HG03196 (cell line): ENCODE data around the gene SLC30A3.
"Not testable (repeated sequence)": the region's sequence is repeated elsewhere in the genome, so short reads cannot be mapped to it uniquely, and the experiment has no call there.

ENCODE experiments used
- ATAC-seq: cut with Tn5 transposase; IDR thresholded peaks from one replicate; pipeline ENCODE4 v1.9.1; 2021; ENCODE audit not compliant: unreplicated experiment

SLC30A3 gene, protein sequence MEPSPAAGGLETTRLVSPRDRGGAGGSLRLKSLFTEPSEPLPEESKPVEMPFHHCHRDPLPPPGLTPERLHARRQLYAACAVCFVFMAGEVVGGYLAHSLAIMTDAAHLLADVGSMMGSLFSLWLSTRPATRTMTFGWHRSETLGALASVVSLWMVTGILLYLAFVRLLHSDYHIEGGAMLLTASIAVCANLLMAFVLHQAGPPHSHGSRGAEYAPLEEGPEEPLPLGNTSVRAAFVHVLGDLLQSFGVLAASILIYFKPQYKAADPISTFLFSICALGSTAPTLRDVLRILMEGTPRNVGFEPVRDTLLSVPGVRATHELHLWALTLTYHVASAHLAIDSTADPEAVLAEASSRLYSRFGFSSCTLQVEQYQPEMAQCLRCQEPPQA

DNA sequence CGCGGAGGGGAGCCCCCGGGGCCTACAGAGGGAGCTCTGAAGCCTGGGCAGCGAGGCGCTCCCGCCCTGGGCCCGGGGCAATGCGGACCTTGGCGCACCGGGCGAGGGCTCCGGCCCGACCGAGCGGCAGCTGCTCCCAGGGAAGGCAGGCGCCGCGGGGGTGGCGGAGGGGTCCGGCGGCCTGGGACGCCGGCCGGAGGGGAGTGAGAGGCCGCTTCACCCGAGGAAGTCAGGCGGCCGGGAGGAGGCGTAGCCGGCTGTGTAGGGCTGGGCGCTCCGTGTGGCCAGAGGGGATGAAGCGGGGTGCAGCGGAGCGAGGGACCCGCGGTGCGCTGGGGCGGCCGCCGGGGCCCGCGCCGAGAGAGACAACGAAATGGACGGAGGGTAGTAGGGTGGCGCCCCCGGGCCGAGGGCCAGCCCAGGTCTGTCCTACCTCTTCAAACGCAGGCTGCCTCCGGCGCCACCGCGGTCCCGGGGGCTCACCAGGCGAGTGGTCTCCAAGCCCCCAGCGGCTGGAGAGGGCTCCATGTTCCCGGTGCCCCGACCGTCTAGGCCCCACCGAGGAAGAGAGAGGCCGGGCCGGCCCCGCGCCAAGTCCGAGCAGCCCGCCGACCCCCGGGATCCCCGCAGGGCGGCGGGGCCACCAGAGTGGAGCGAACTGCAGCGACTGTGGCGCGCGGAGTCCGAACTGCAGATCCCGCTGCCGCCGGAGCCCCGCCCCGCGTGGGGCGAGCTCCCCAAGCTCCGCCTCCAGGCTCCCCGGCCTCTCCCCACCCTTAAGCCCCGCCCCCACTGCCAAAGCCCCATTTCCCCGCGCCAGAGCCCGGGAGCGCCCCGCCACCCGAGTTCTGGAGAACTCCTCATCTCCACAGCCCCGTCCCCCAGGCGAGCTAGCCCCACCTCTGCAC lies at the start of gene SLC30A3:
Gene SLC30A3, minus strand, starts transcription at position 669 of the 908 bp plus-strand sequence. Its CDS starts 141 bp downstream, at position 528.
- no peak for ATAC-seq

DNA sequence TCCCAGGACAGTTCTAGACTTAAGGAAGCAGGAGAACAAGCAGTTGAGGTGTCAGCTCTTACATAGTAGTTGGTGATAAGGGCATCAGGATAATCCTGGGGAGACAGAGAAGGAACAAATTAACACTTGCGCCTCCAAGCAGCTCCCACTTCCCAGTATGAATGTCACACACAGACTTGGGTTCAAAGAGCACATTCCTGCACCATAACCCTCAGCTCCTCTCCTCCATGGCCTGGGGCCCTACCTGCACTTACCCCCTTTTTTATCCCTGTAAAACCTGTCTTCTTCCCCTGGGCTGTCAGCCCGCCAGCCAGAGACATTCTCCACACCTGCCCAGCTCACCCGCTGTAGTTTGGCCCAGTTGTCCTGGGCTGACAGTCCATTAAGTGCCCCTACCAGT lies 49.3 kb upstream of the SLC30A3 start:
- no peak for ATAC-seq

DNA sequence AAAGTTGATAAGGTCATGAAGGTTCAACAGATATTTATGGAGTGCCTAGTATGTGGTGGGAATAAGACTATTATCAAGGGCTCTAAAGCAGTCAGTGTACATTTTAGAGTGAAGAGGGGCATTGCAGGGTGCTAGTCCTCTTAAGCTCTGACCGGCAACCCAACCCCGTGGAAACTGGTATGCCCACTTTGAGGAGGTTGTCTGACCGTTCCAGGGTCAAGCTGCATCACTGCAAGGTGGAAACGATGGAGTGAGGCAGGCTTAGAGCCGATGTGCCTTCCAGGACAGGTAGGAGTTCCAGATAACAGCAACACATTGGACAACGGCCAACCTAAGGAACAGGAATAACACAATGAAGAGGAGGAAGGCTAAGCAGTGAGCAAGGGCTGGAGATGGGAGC lies 46.8 kb upstream of the SLC30A3 start:
- ATAC-seq: no peak

DNA sequence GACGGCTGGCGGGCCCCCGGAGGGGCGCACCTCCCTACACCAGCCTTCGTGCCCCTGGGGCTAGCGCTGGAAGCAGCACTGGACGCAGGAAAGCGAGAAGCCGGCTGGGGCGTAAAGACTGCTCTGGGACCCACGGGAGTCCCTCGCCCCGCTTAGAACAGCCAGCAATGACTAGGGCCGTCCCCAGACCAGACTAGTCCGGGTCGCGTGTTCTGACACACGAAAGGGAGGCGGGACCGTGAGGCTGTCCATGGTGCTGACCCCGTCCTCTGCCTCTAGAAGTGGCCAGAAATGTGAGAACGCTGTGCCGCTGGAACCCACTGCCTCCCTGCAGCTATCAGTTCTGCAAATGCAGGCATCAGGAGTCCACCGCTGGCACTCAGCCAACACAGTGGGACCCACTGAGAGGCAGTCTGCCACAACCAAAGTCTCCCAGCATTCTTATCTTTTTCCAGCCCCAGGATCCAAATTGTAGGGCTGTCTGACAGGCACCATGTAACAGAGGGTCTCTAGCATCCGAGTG lies 45.6 kb upstream of the SLC30A3 start, which contains the start of gene UCN:
Gene UCN, minus strand, starts transcription at position 87 of the 523 bp plus-strand sequence. CDS start 550 bp downstream, outside the sequence.
- no peak for ATAC-seq

DNA sequence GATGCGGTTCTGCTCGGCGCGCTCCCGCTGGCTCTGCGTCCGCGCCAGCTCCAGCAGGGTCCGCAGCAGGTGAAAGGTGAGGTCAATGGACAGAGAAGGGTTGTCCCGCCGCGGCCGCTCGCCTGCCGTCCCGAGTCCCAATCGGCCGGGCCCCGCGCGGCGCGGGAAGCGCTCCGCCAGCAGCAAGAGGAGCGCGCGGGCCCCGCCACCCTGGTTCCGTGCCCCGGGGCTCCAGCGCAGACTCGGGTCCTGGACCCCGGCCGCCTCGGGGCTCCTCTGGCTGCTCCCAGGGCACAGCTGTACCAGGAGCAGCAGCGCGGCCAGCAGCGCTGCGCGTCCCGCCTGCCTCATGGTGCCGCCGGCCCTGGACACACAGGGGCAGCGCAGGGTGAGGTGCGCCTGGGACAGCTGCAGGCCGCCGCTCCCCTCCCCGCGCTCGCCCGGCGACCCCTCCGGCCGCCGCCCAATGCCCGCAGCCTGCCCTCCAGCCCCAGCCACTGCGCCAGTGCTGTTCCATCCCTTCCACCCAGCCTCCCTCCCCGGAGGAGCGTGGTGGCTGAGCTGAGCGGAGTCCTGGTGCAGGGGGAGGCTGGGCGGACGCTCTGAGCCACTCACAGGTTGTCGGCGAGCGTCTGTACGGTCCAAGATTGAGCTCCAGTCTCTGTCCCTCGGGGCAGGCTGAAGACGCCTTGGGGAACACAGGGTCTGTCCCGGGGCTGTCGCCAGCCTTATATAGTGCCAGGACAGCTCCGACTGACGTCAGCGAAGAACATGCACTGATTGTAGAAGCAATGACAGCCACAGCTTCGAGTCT lies 44.9 kb upstream of the SLC30A3 start:
- ATAC-seq: no peak

DNA sequence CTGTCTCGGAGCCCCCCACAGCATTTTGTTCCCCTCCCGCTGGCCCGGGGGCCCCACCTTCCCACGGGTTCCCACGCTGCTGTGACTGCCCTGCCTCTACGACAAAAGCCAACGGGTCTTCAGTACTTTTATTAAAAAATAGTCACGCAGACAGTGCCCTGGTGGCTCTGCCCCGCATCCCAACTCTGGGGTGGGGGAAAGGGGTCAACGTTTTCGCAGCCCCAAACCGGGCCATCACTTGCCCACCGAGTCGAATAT lies 44.4 kb upstream of the SLC30A3 start:
- ATAC-seq: no peak

DNA sequence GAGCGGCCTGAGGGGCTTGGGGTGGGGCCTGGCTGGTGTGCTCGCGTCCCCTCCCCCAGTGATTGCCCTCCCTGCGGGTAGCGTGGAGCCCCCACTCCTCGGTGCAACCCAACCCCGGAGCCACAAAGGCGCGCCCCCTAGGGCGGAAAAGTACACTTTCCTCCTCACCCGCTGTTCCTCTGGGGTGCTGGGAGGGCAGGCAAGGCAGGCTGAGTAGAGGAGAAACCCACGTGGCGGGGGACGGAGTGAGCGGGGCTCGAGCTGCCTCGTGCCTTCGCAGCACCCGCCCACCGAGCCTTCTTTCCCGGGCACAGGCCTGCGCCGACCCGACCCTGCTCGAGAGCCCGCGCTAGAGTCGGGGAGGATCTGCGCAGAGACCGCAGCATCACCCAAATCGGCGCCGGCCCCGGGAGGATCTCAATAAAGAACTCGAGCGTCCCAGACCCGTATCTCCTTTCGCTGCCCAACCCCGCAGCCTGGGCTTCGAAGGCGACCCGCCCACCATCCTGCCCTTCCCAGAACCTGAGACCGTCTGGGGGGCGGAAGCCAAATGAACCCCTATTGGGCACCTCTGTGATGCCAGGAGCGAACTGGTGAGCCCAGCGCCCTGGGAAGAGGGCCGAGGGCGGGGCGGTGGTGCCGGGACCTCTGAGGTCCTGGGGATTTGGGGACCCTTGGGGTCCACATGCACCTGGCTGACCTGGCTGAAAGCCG lies 43.9 kb upstream of the SLC30A3 start:
- ATAC-seq: no peak

DNA sequence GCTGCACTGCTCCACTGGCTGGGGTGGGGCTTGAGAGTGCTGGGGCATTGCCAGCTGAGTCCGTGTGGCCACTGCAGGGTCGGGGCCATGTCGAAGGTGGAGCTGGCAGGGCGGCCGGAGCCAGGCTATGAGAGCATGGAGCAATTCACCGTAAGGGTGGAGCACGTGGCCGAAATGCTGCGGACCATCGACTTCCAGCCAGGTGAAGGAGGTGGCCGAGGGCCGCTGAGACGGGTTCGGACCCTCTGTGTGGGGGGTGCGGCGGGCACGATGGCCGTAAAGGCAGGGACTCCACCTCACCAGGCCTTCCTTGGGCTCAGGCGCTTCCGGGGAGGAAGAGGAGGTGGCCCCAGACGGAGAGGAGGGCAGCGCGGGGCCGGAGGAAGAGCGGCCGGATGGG lies 43.3 kb upstream of the SLC30A3 start:
- no peak for ATAC-seq

DNA sequence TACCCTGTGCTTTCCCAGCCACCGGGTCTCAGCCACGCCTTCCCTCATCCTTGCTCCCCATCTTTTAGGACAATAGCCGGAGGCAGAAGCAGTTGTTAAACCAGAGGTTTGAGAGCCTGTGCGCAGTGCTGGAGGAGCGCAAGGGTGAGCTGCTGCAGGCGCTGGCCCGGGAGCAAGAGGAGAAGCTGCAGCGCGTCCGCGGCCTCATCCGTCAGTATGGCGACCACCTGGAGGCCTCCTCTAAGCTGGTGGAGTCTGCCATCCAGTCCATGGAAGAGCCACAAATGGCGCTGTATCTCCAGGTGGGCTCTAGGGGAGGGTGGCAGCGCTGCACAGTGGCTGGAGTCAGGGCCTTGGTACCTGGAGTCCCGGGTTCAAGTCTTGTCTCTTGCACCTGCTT lies 42.7 kb upstream of the SLC30A3 start:
- ATAC-seq: no peak

DNA sequence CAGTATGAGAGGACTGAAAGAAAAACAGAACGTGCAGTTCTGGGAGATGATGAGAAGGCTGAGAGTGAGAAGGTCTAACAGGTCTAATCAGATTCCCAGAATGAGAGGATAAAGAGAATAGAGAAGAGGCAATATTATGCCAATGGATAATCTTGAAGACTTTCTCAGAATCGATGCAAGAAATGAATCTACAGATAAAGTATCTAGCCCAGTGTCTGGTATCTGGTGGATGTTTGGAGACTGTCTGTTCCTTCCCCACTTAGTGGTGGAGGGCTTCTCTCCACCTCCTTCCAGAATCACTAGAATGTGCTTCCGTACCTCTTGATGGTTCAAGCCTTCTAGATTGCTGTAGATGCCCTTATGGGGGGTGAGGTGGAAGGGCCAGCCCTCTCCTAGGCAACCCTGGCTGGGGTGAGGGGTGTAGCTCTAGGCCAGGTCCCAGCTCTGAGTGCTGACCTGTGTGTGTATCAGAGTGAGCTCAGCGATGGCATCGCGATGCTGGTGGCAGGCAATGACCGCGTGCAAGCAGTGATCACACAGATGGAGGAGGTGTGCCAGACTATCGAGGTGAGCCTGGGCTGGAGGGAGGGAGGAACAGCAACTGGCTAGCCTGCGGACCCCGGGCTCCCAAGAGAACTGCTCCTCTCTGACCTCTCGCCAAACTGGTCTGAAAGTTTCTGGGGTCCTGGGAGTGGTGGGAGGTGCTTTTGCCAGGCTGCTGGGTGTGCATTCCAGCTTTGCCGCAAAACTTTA lies 41.8 kb upstream of the SLC30A3 start:
- ATAC-seq: no peak

DNA sequence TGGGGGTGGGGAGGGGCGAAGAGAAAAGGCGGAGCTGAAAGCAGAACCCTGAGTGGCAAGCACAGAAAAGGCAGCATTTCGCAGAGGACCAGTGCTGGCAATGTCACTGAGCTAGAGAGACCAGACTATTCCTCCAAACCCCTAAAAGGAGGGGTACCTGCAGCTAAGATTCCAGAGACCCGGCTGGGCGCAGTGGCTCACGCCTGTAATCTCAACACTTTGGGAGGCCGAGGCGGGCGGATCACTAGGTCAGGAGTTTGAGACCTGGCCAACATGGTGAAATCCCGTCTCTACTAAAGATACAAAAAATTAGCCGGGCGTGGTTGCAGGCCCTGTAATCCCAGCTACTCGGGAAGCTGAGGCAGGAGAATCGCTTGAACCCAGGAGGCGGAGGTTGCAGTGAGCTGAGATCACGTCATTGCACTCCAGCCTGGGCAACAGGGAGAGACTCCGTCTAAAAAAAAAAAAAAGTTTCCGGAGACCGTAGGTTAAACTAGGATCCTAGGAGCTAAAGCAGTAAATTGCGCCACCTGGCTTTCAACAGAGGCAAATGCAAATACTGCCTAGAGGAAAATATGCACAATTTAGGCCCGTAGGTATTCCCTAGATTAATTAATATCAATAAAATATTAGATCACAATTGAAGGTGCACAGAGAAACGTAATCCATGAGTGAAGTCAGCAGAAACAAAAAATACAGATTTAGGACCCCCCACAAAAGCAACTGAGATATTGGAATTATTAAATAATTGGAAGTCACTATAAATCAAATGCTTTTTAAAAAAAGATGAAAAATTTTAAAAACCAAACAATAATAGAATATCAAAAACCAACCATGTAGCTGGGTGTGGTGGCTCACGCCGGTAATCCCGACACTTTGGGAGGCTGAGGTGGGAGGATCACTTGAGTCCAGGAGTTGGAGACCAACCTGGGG lies 40.5 kb upstream of the SLC30A3 start:
- ATAC-seq: no peak

DNA sequence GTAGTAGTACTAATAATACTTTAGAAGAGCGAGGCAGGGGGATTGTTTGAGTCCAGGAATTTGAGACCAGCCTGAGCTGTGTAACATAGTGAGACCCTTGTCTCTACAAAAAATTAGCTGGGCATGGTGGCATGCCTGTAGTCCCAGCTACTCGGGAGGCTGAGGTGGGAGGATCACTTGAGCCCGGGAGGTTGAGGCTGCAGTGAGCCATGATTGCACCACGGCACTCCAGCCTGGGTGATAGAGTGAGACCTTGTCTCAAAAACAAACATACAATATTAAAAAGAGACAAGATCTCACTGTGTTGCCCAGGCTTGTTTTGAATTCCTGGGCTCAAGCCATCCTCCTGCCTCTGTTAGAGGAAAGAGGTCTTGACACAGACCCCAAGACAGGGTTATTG lies 37.8 kb upstream of the SLC30A3 start:
- not testable (repeated sequence) for ATAC-seq

DNA sequence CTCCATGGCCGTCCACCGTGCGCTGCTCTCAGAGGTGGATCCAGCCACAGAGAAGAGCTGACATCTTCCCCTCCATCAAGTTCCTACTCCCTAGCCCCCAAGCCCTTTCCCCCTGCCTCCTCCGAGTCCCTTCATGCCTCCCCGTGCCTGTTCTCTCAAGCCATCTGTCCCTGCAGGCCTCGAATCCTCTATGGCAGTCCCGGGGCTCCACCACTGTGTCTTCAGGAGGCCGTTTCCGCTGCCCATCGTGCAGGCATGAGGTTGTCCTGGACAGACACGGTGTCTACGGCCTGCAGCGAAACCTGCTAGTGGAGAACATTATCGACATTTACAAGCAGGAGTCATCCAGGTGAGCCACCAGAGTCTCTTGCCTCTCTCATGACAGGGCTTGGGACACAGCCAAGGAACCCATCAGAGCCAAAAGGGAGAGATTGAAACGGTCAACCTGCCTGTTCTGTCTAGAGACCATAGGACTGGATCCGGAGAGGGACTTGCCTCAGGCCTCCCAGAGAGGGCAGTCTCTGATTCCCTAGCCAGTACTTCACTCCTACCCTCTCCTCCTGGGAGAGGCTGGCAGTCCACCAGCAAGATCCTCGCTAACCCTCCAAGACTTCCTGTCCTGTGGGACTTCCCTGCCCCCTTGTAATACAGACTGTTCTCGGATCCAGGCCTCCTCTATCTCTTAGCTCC lies 35.7 kb upstream of the SLC30A3 start:
- ATAC-seq: no peak

DNA sequence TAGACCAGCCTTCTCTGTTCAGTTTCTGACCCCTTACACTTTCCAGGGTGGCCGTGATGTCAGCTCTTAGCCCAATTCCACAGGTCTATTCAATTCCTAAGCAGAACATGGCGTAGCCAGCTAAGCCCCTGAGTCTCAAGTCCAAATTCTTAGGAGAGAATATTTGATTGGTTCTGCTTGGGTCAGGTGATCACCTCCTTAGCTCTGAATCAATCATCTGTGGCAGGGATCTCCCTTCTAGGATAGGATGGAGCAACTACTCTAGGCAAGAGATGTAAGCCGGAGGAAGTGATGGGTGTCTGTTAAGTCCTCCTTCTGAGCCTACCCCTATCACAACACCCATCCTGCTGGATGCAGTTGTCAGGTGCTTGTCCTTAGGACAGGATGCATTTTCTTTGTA lies 34.3 kb upstream of the SLC30A3 start:
- no peak for ATAC-seq

DNA sequence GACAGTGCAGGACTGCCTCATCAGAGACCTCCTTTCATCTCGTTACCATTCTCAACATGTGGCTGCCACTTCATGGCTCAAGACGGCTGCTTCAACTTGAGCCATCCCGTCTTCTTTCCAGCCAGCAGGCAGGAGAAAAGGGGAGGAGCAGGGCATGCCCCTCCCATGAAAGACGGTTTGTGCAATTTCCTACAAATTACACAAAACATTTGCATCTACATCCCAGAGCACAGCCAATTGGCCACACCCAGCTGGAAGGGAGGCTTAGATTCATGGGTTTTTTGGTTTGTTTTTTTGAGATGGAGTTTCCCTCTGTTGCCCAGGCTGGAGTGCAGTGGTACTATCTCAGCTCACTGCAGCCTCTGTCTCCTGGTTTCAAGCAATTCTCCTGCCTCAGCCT lies 33.6 kb upstream of the SLC30A3 start:
- no peak for ATAC-seq

DNA sequence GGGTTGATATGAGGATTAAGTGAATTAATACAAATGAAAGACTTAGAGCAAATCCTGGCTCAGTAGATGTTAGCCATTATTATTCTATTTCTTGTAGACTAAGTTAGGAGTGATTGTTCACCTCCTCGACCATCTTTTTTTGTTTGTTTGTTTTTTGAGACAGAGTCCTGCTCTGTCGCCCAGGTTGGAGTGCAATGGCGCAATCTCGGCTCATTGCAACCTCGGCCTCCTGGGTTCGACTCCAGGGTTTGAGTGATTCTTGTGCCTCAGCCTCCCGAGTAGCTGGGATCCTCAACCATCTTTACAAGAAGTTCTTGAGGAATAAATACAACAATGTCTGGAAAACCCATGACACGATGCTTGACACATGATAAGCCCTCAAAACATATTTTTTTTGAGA lies 32.1 kb upstream of the SLC30A3 start:
- no peak for ATAC-seq

DNA sequence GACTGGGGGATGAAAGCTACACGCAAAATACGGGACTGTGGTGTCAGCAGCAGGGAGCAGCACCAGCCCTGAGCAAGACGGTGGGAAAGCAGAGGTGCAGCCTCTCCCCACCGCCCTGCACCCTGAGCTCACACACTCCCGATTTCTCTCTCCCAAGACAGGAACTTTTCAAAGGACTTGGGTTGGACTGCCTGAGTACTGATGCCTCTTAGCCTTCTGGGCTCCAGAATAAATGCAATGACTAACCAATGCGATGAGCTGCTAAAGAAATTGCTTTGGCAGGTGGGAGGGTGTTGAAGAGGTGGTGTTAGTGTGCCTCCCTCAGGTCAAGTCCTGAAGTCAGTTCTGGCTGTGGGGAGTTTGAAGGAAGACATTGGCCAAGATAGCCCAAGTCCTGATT lies 29.0 kb upstream of the SLC30A3 start:
- no peak for ATAC-seq

DNA sequence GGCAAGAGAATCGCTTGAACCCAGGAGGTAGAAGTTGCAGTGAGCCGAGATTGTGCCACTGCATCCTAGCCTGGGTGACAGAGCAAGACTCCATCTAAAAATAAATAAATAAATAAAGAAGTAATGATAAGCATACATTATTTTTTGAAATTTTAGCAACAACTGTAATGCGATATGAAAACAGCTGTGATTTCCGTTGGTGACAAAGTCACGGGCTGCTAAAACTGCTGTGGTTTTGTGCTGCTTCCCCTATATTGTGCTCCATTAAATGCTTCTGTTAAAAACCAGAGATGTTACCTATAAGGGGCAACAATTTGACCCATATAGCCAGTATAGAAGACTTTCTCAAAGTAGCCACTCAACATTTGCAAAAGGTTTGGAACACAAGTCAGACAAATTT lies 27.7 kb upstream of the SLC30A3 start:
- ATAC-seq: no peak
